Measurements from ENCODE around the gene MAGI3.

Gene MAGI3

DNA sequence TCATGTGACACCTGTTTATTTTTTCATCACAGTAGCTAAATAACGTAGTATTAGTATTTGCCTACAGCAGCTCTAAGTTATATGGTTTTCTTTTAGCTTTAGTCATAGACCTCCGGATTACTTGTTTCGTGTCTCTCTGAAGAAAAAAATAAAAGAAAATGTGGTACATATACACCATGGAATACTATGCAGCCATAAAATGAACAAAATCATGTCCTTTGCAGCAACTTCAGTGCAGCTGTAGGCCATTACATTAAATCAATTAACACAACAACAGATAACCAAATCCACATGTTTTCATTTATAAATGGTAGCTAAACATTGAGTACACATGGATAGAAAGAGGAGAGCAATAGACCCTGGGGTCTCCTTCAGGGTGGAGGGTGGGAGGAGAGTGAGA, 142.7 kb downstream of the MAGI3 start:
- no peak for DNase-seq (ENCODE audit: low spot score)
- in situ Hi-C loops (cut with MboI; ENCODE audit: low pct_unique_long_range_greater_than_20kb, low sequenced_read_pairs, unreplicated experiment): no loop called here
- TF ChIP-seq, protein P1, sequence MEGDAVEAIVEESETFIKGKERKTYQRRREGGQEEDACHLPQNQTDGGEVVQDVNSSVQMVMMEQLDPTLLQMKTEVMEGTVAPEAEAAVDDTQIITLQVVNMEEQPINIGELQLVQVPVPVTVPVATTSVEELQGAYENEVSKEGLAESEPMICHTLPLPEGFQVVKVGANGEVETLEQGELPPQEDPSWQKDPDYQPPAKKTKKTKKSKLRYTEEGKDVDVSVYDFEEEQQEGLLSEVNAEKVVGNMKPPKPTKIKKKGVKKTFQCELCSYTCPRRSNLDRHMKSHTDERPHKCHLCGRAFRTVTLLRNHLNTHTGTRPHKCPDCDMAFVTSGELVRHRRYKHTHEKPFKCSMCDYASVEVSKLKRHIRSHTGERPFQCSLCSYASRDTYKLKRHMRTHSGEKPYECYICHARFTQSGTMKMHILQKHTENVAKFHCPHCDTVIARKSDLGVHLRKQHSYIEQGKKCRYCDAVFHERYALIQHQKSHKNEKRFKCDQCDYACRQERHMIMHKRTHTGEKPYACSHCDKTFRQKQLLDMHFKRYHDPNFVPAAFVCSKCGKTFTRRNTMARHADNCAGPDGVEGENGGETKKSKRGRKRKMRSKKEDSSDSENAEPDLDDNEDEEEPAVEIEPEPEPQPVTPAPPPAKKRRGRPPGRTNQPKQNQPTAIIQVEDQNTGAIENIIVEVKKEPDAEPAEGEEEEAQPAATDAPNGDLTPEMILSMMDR (IDR thresholded peaks at IDR 0.05; ENCODE audit: extremely low read depth, insufficient read depth, missing control alignments): no peak

DNA sequence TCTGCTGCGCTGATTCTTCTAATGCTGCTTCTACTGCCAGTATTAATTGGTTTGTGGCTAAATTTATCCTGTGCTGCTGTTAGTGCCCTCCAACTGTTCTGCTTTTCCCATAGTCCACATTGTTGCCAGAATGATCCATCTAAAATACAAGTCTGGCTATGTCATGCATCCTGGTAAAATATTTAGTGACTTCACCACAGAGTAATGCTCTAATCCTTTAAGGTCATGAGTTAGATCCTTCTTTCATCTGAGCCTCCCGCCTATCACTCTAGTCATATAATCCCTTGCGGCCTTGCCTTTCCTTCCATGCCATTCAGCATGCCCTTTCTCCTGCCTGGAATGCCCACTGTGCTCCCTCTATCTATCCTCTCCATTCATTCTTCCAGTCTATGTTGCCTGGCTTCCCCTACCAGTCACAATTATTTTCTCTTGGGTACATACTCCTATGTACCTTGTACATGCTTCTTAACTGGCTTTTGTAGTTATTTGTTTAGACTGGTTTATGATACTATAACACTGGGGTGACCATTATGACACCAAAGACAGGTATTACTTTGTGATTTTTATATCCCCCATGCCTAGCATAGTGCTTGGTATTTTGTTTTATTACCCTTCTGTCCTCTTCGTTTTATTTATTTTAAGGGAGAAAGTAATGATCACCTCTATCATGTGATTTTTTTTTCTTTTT, 144.0 kb downstream of the MAGI3 start:
- DNase-seq (ENCODE audit: low spot score): no peak
- in situ Hi-C loops (cut with MboI; ENCODE audit: low pct_unique_long_range_greater_than_20kb, low sequenced_read_pairs, unreplicated experiment): no loop called here
- TF ChIP-seq, protein P1 (IDR thresholded peaks at IDR 0.05; ENCODE audit: extremely low read depth, insufficient read depth, missing control alignments): no peak

DNA sequence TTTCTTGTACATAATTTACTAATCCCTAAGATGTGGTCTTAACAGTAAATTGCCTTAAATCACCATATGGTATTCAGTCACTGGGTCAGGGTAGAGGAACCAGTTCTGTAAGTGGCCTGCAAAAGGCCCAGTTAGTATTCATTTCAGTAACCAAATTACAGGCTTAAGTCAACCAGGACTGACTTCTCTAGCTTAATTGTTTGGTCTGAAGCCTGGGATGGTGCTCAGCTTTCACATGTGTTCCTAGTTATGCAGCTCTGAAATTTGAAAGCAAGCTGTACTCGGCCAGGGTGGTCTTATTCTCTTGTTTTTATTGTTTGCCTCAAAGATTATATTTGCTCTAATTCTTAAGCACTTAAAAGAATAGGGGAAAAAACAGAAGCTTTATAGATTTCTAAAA, 144.6 kb downstream of the MAGI3 start:
- no peak for DNase-seq (ENCODE audit: low spot score)
- TF ChIP-seq, protein P1 (IDR thresholded peaks at IDR 0.05; ENCODE audit: extremely low read depth, insufficient read depth, missing control alignments): no peak
- in situ Hi-C loops (cut with MboI; ENCODE audit: low pct_unique_long_range_greater_than_20kb, low sequenced_read_pairs, unreplicated experiment): no loop called here

DNA sequence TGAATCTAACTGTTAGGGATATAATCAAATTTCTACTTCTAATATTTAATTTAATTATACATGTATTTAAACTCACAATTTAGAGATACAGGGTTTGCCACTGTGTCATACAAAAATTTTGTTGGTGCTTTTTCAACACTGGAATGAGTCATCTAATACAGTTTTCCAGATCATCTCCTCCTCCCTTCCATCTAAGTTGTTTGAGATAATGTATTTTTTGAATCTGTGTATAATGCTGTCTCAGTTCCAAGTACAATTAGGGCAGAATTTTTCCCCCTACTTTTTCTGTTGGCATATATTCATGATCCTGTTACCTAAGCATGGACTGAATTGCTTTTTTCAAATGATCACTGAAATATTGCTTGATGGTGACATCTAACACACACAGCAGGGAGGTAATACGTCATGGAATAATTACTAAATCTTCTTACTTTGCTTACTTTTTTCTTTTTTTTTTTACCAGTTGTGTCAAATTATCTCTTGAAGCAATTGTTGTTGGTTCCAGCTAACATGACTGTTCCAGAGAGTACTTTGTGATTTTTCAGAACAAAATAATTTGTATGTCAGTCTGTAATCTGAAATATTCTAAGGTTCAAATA, 146.0 kb downstream of the MAGI3 start:
- TF ChIP-seq, protein P1 (IDR thresholded peaks at IDR 0.05; ENCODE audit: extremely low read depth, insufficient read depth, missing control alignments): no peak
- in situ Hi-C loops (cut with MboI; ENCODE audit: low pct_unique_long_range_greater_than_20kb, low sequenced_read_pairs, unreplicated experiment): no loop called here
- DNase-seq (ENCODE audit: low spot score): no peak

DNA sequence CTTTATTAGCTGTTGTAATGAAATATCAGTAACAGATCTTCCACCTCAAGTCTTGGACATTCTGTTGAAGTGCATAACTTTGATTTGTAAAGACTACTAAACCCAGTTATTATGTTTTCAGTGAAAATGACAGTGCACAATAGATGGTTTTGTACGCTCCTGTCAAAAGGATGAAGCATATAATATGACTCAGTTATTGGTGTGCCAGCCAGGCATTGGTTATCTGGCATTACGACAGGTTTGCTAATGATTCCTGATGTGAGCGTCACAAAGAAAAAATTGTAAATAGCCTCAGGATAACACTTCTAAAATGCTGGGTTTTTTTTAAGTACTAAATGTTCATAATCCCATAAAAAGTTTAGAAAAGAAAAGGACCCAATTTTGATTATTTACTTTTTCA, 147.9 kb downstream of the MAGI3 start:
- DNase-seq (ENCODE audit: low spot score): no peak
- in situ Hi-C loops (cut with MboI; ENCODE audit: low pct_unique_long_range_greater_than_20kb, low sequenced_read_pairs, unreplicated experiment): no loop called here
- TF ChIP-seq, protein P1 (IDR thresholded peaks at IDR 0.05; ENCODE audit: extremely low read depth, insufficient read depth, missing control alignments): no peak

DNA sequence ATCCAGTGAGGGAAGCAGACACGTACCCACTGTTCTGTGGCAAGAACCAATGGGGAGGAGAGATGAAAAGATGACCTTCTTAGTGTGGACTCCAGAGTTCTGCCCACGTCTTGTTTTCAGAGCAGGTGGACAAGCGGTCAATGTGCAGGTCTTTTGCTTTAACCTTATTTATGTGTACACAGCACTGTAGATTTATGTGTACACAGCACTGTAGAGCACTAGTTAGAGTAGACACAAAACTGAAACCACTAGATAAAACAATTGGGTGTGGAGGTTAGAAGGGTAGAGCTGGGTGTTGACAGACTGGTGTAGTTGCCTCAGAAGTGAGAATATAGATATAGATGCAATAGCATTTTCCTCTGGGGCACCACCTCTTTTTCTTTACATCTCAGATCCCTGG, 150.0 kb downstream of the MAGI3 start:
- no peak for DNase-seq (ENCODE audit: low spot score)
- in situ Hi-C loops (cut with MboI; ENCODE audit: low pct_unique_long_range_greater_than_20kb, low sequenced_read_pairs, unreplicated experiment): no loop called here
- TF ChIP-seq, protein P1 (IDR thresholded peaks at IDR 0.05; ENCODE audit: extremely low read depth, insufficient read depth, missing control alignments): no peak

All from GM13977 (cell line).